Measurements from ENCODE around the gene GLS2.
A peak's percentile ranks its signal among the peaks of the same experiment; 100 is the strongest.

The GLS2 gene

GRCh38 chr12:56490360-56490759 is 2.4 kb upstream of the GLS2 start:
- H3K27me3 ChIP-seq, result peaks cover 42% of the 10 kb centered on the region
- no peak overlapping the region for H3K4me3 ChIP-seq
- H3K4me1 ChIP-seq, result 0 out of 2 replicates have a peak, but pooled peaks cover 12% of the 10 kb centered on the region
- H4K20me1 ChIP-seq, result peaks cover 28% of the 10 kb centered on the region
- H3K9ac ChIP-seq, result no peak overlapping the region
- TF ChIP-seq Cebpa-rat (IDR thresholded peaks at IDR 0.05), result no peak
- H3K27ac ChIP-seq, result no peak overlapping the region
- H3K9me3 ChIP-seq, result peaks cover 23% of the 10 kb centered on the region
- no peak overlapping the region for H3K4me2 ChIP-seq
- H3K36me3 ChIP-seq, result no peaks in the 10 kb centered on the region

- Histone ChIP-seq H3K4me2 (peak overlapping the region; percentile 50), H3K27me3 (peaks cover 42% of the 10 kb centered on the region), H3K36me3 (no peaks in the 10 kb centered on the region), H3K4me1 (0 out of 2 replicates have a peak, but pooled peaks cover 12% of the 10 kb centered on the region), H3K9me3 (no peaks in the 10 kb centered on the region), H4K20me1 (peaks cover 28% of the 10 kb centered on the region), H3K27ac (no peak overlapping the region), H3K9ac (no peak overlapping the region), H3K4me3 (peak overlapping the region; percentile 10; the same call in 1 of the 2 replicates)
- TF ChIP-seq Cebpa-rat (IDR thresholded peaks at IDR 0.05), result no peak
These were observed 417 bp downstream of the GLS2 start for GRCh38 chr12:56487448-56488040.

GRCh38 chr12:56486694-56487093 is 1.3 kb downstream of the GLS2 start:
- no peak overlapping the region; the same call in 1 of the 2 replicates for H3K4me2 ChIP-seq
- H3K9me3 ChIP-seq, result no peaks in the 10 kb centered on the region
- H3K27ac ChIP-seq, result no peak overlapping the region
- H3K4me1 ChIP-seq, result 0 out of 2 replicates have a peak, but pooled peaks cover 12% of the 10 kb centered on the region
- H4K20me1 ChIP-seq, result peaks cover 28% of the 10 kb centered on the region
- no peak overlapping the region for H3K9ac ChIP-seq
- H3K27me3 ChIP-seq, result peaks cover 42% of the 10 kb centered on the region
- no peak overlapping the region for H3K4me3 ChIP-seq
- no peaks in the 10 kb centered on the region for H3K36me3 ChIP-seq
- TF ChIP-seq Cebpa-rat (IDR thresholded peaks at IDR 0.05), result no peak

DNA sequence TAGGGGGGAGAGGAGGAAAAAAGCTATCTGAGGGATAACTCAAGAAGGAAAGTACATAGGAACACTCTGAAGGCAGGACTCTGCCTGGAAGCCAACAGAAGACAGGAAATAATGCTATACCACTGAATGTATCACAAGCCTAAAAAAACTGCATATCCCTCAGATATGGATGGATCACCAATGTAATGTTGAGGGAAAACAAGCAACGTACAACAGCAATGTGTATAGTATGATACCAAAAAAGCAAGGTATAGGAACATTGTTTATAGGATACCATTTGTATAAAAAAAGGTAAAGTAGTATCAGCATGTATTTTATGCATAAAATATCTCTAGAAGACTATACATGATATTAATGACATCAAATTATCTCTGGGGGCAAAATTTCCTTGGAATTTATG is 3.4 kb downstream of the GLS2 start:
- 0 out of 2 replicates have a peak, but pooled peaks cover 12% of the 10 kb centered on the region for H3K4me1 ChIP-seq
- no peak overlapping the region for H3K27ac ChIP-seq
- H3K4me2 ChIP-seq, result no peak overlapping the region
- peaks cover 37% of the 10 kb centered on the region for H3K27me3 ChIP-seq
- no peaks in the 10 kb centered on the region for H3K9me3 ChIP-seq
- H4K20me1 ChIP-seq, result peaks cover 28% of the 10 kb centered on the region
- no peak overlapping the region for H3K9ac ChIP-seq
- TF ChIP-seq Cebpa-rat (IDR thresholded peaks at IDR 0.05), result no peak
- no peak overlapping the region for H3K4me3 ChIP-seq
- H3K36me3 ChIP-seq, result no peaks in the 10 kb centered on the region

- no peaks in the 10 kb centered on the region for H3K4me1 ChIP-seq
- no peak overlapping the region for H3K4me2 ChIP-seq
- no peaks in the 10 kb centered on the region for H3K9me3 ChIP-seq
- TF ChIP-seq Cebpa-rat (IDR thresholded peaks at IDR 0.05), result no peak
- no peak overlapping the region for H3K27ac ChIP-seq
- H3K9ac ChIP-seq, result no peak overlapping the region
- H3K36me3 ChIP-seq, result peaks cover 4% of the 10 kb centered on the region; the same call in 1 of the 2 replicates
- no peaks in the 10 kb centered on the region for H3K27me3 ChIP-seq
- H4K20me1 ChIP-seq, result peaks cover 8% of the 10 kb centered on the region; the same call in 1 of the 2 replicates
- no peak overlapping the region for H3K4me3 ChIP-seq
These were observed 8.3 kb downstream of the GLS2 start for GRCh38 chr12:56479625-56480024.

GRCh38 chr12:56477521-56478225 is 10.3 kb downstream of the GLS2 start:
- TF ChIP-seq Cebpa-rat (IDR thresholded peaks at IDR 0.05), result no peak
- no peak overlapping the region for H3K27ac ChIP-seq
- no peak overlapping the region for H3K9ac ChIP-seq
- H3K4me2 ChIP-seq, result no peak overlapping the region
- H3K4me1 ChIP-seq, result no peaks in the 10 kb centered on the region
- peaks cover 12% of the 10 kb centered on the region; the same call in 1 of the 2 replicates for H4K20me1 ChIP-seq
- peaks cover 21% of the 10 kb centered on the region for H3K36me3 ChIP-seq
- H3K27me3 ChIP-seq, result no peaks in the 10 kb centered on the region
- H3K9me3 ChIP-seq, result no peaks in the 10 kb centered on the region
- H3K4me3 ChIP-seq, result no peak overlapping the region

DNA sequence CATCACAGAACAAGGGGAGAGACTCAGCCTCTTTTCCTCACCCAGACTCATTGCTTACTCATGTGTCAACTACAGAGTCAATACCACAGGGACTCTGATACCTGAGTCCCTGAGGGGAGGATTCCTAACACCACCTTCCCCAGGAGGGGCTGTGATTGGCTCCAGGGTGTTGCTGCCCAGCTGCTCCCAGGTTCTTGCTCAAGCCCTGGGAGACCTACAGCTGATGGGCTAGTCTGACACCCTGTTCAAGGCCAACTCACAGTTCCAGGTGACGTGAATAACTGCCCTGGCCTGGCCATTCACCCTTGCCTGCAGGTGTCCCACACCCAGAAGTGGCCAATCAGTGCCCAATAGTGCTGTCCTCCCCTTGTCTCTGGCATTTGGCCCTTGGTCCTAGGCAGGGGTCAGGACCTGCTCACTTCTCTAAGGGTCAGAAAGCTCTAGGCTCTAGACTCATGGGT is 11.0 kb downstream of the GLS2 start:
- Histone ChIP-seq H3K4me1 (no peaks in the 10 kb centered on the region), H3K27me3 (no peaks in the 10 kb centered on the region), H4K20me1 (peaks cover 12% of the 10 kb centered on the region; the same call in 1 of the 2 replicates), H3K36me3 (peaks cover 25% of the 10 kb centered on the region), H3K9ac (no peak overlapping the region), H3K27ac (no peak overlapping the region), H3K9me3 (no peaks in the 10 kb centered on the region), H3K4me2 (no peak overlapping the region), H3K4me3 (no peak overlapping the region)
- TF ChIP-seq Cebpa-rat (IDR thresholded peaks at IDR 0.05), result no peak

GRCh38 chr12:56476143-56476542 is 11.8 kb downstream of the GLS2 start:
- peaks cover 32% of the 10 kb centered on the region for H3K36me3 ChIP-seq
- peaks cover 12% of the 10 kb centered on the region; the same call in 1 of the 2 replicates for H4K20me1 ChIP-seq
- H3K4me1 ChIP-seq, result no peaks in the 10 kb centered on the region
- H3K27me3 ChIP-seq, result no peaks in the 10 kb centered on the region
- H3K9ac ChIP-seq, result no peak overlapping the region
- no peak for TF ChIP-seq Cebpa-rat (IDR thresholded peaks at IDR 0.05)
- H3K9me3 ChIP-seq, result no peaks in the 10 kb centered on the region
- no peak overlapping the region for H3K4me3 ChIP-seq
- H3K4me2 ChIP-seq, result no peak overlapping the region
- no peak overlapping the region for H3K27ac ChIP-seq

DNA sequence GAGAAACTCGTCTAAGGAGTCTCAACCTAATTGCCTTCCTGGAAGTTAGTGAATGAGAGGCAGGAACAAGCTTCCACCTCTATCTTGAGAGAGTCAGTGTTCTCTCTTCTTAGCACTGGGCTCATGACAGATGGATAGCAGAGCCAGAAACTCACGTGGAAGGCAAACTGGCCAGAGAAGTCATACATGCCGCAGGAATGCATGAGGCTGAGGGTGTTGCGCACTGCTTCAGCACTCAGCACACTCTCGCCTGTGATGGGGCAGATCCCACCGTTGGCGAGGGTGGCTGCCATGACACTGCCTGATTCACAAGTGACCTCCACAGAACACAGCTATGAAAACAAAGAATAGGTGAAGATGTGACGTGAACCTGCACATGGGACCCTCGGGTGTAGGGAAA is 13.6 kb downstream of the GLS2 start:
- Histone ChIP-seq H3K4me3 (no peak overlapping the region), H3K27ac (no peak overlapping the region), H3K9me3 (no peaks in the 10 kb centered on the region), H4K20me1 (peaks cover 12% of the 10 kb centered on the region; the same call in 1 of the 2 replicates), H3K4me1 (peaks cover 17% of the 10 kb centered on the region), H3K4me2 (no peak overlapping the region), H3K27me3 (no peaks in the 10 kb centered on the region), H3K9ac (no peak overlapping the region), H3K36me3 (peaks cover 47% of the 10 kb centered on the region)
- TF ChIP-seq Cebpa-rat (IDR thresholded peaks at IDR 0.05), result no peak
